Measurements from ENCODE around the gene NOC2L. TPM values are rescaled to one million over a fixed set of nuclear protein-coding genes. Genes with fewer than 3 reads are reported as not detected.

The NOC2L gene
- total and polyA plus RNA-seq, 9 of the 15 experiments (the other 6 are each of a cell fraction or from before 2014, with no cell fraction given): 4.0 to 410 (median 200) TPM

- TF ChIP-seq CBFA2T2 (conservative IDR thresholded peaks at IDR 0.05) (no peak), U2AF1 (optimal IDR thresholded peaks at IDR 0.05; ENCODE audit: low read depth, low read length) (no peak), SIN3B (IDR thresholded peaks at IDR 0.05; ENCODE audit: low read depth) (no peak), ZNF133 (CRISPR knock-in tag; IDR thresholded peaks at IDR 0.05) (no peak), SRSF9 (IDR thresholded peaks at IDR 0.05; ENCODE audit: borderline replicate concordance, low read depth, low read length) (no peak), MCM2 (IDR thresholded peaks at IDR 0.05; ENCODE audit: low read depth) (no peak), ZBTB1 (CRISPR knock-in tag; IDR thresholded peaks at IDR 0.05; ENCODE audit: borderline replicate concordance, low read depth) (no peak), FIP1L1 (IDR thresholded peaks at IDR 0.05; ENCODE audit: low read depth, low read length, poor library complexity, severe bottlenecking) (peak; percentile 86), ZNF551 (CRISPR knock-in tag; IDR thresholded peaks at IDR 0.05) (no peak), MLLT1 (IDR thresholded peaks at IDR 0.05) (no peak), RBM22 (IDR thresholded peaks at IDR 0.05; ENCODE audit: low read depth, low read length, poor library complexity, severe bottlenecking) (no peak), ZNF23 (CRISPR knock-in tag; IDR thresholded peaks at IDR 0.05) (no peak), ZNF764 (CRISPR knock-in tag; IDR thresholded peaks at IDR 0.05; ENCODE audit: low read depth) (no peak), POLR2G (IDR thresholded peaks at IDR 0.05; ENCODE audit: low read depth, low read length) (peak; percentile 88), YY1 (IDR thresholded peaks at IDR 0.05; ENCODE audit: borderline replicate concordance in 1 of 3, control insufficient read depth in 1 of 3, extremely low read depth in 1 of 3, insufficient read depth in 3 of 3, insufficient read length in 1 of 3, insufficient replicate concordance in 2 of 3, low read depth in 1 of 3, low read length in 2 of 3) (peak in 1 of 3 experiments; percentile 55), ESRRA (IDR thresholded peaks at IDR 0.05; ENCODE audit: borderline replicate concordance, low read depth) (peak; percentile 42; the same call in 1 of the 2 replicates), ZNF263 (CRISPR knock-in tag; IDR thresholded peaks at IDR 0.05; ENCODE audit: borderline replicate concordance) (peak; percentile 67), E2F6 (IDR thresholded peaks at IDR 0.05; ENCODE audit: borderline replicate concordance in 1 of 2, extremely low read depth in 1 of 2, insufficient read depth in 1 of 2, insufficient read length in 1 of 2, low read depth in 1 of 2, low read length in 1 of 2, poor library complexity in 1 of 2, severe bottlenecking in 1 of 2) (peak; percentile 23 to 70), CREB3 (tag; conservative IDR thresholded peaks at IDR 0.05; ENCODE audit: low read depth) (no peak), NR2C2 (CRISPR knock-in tag; IDR thresholded peaks at IDR 0.05) (no peak), NR2C2 (tag; IDR thresholded peaks at IDR 0.05) (no peak), ZBTB12 (CRISPR knock-in tag; IDR thresholded peaks at IDR 0.05) (no peak), NFYB (IDR thresholded peaks at IDR 0.05; ENCODE audit: extremely low read depth, insufficient read length) (no peak)
Measured at GRCh38 chr1:966704-967300, 7.7 kb upstream of the NOC2L start (continued).
